ENCODE data around the gene KASH5. TPM values are rescaled to one million over a fixed set of nuclear protein-coding genes. Genes with fewer than 3 reads are reported as not detected.

KASH5 gene
- total RNA-seq, 1 experiment from 2014 or later: not detected

GRCh38 chr19:49363268-49364082, 24.6 kb upstream of the KASH5 start, which contains the start of gene DKKL1:
Gene DKKL1, plus strand, starts transcription at chr19:49363877. Its CDS starts 122 bp downstream, at chr19:49363999.
- H3K9me3 Mint-ChIP-seq (ENCODE audit: low read depth, unreplicated experiment): no peaks in the 10 kb centered on the region

GRCh38 chr19:49364083-49364737, 23.8 kb upstream of the KASH5 start:
- Mint-ChIP-seq H3K4me1 (ENCODE audit: low read depth, unreplicated experiment) (peaks cover 12% of the 10 kb centered on the region), H3K27ac (ENCODE audit: unreplicated experiment) (no peak overlapping the region), H3K27me3 (ENCODE audit: unreplicated experiment) (peaks cover 3% of the 10 kb centered on the region), H3K4me3 (ENCODE audit: low read depth, unreplicated experiment) (no peak overlapping the region), H3K9me3 (ENCODE audit: low read depth, unreplicated experiment) (peaks cover 3% of the 10 kb centered on the region), H3K36me3 (ENCODE audit: insufficient read depth, unreplicated experiment) (no peaks in the 10 kb centered on the region)
- no peak for DNase-seq
- CTCF ChIA-PET: interaction anchor here (0.7 kb wide), 1 partner anchor 12 kb away, joined by 4 read pairs; no protein-coding TSS in a partner anchor
- no TSS peak for BruUV-seq (replicated peaks)
- intact Hi-C loops (cut with micrococcal nuclease; ENCODE audit: unreplicated experiment): no loop called here
- no peak for TF ChIP-seq CTCF (IDR thresholded peaks at IDR 0.05; ENCODE audit: unreplicated experiment)

More at GRCh38 chr19:49363268-49364082, 24.6 kb upstream of the KASH5 start, which contains the start of gene DKKL1:
- TF ChIP-seq CTCF (IDR thresholded peaks at IDR 0.05; ENCODE audit: unreplicated experiment): no peak
- DNase-seq: peak; percentile 95
- intact Hi-C loops (cut with micrococcal nuclease; ENCODE audit: unreplicated experiment): no loop called here
- Mint-ChIP-seq H3K4me3 (ENCODE audit: low read depth, unreplicated experiment) (no peak within 1 kb of the TSS), H3K27ac (ENCODE audit: unreplicated experiment) (no peak within 1 kb of the TSS), H3K36me3 (ENCODE audit: insufficient read depth, unreplicated experiment) (no peaks in the 10 kb centered on the region), H3K4me1 (ENCODE audit: low read depth, unreplicated experiment) (peaks cover 12% of the 10 kb centered on the region), H3K27me3 (ENCODE audit: unreplicated experiment) (no peaks in the 10 kb centered on the region)
- CTCF ChIA-PET: interaction anchor here (0.7 to 1.4 kb wide), 6 partner anchors 10 to 33 kb away, joined by 3 to 4 read pairs (median 4); no protein-coding TSS in a partner anchor
- no TSS peak for BruUV-seq (replicated peaks)

GRCh38 chr19:49366110-49366509, 21.9 kb upstream of the KASH5 start:
- CTCF ChIA-PET: interaction anchor here (0.5 to 0.6 kb wide), 2 partner anchors 7 to 293 kb away, joined by 3 read pairs; no protein-coding TSS in a partner anchor
- no peak overlapping the region for H3K4me3 Mint-ChIP-seq (ENCODE audit: low read depth, unreplicated experiment)

More at GRCh38 chr19:49366110-49366509, 21.9 kb upstream of the KASH5 start:
- BruUV-seq (replicated peaks): no TSS peak
- intact Hi-C loops (cut with micrococcal nuclease; ENCODE audit: unreplicated experiment): no loop called here
- no peak overlapping the region for H3K27ac Mint-ChIP-seq (ENCODE audit: unreplicated experiment)
- peaks cover 6% of the 10 kb centered on the region for H3K9me3 Mint-ChIP-seq (ENCODE audit: low read depth, unreplicated experiment)
- no peak for DNase-seq
- H3K27me3 Mint-ChIP-seq (ENCODE audit: unreplicated experiment): peaks cover 22% of the 10 kb centered on the region
- no peak for TF ChIP-seq CTCF (IDR thresholded peaks at IDR 0.05; ENCODE audit: unreplicated experiment)
- peaks cover 10% of the 10 kb centered on the region for H3K4me1 Mint-ChIP-seq (ENCODE audit: low read depth, unreplicated experiment)
- H3K36me3 Mint-ChIP-seq (ENCODE audit: insufficient read depth, unreplicated experiment): peaks cover 3% of the 10 kb centered on the region
